Psoas muscle (tissue), 8 donors: Measurements from ENCODE around the gene GPRC5A. TPM values are rescaled to one million over a fixed set of nuclear protein-coding genes. Genes with fewer than 3 reads are reported as not detected.

Experiments used
- ATAC-seq, 4 donors: fragments of 200-7000 bp; cut with Tn5 transposase; one replicate each; pipeline ENCODE4 v1.9.1; 2020; ENCODE audit warnings: moderate library complexity in 3 of 4, mild to moderate bottlenecking in 2 of 4
- DNase-seq, 2 donors: peaks; one replicate each; pipeline ENCODE4 v3.0.0-alpha.2; 2020
- H3K27ac ChIP-seq: fragments of 200-600 bp; one replicate; pipeline ENCODE4 v1.8.0; 2022
- H3K27me3 ChIP-seq, 3 donors: fragments of 200-600 bp in 1 of 3; one replicate each; pipeline versions ENCODE4 v1.6.1 to v1.8.0; 2013 to 2022; ENCODE audit warnings: low read length in 2 of 3, mild to moderate bottlenecking in 2 of 3, moderate library complexity in 1 of 3; ENCODE audit not compliant: insufficient read depth in 3 of 3
- H3K36me3 ChIP-seq, 2 donors: fragments of 200-600 bp in 1 of 2; one replicate each; pipeline versions ENCODE4 v1.6.1 to v1.8.0; 2013 to 2022; ENCODE audit warnings: low read depth in 1 of 2, mild to moderate bottlenecking in 1 of 2, moderate library complexity in 1 of 2; ENCODE audit not compliant: insufficient read depth in 1 of 2
- H3K4me1 ChIP-seq: fragments of 200-600 bp; one replicate; pipeline ENCODE4 v1.8.0; 2022
- H3K4me3 ChIP-seq: fragments of 200-600 bp; one replicate; pipeline ENCODE4 v1.8.0; 2022; ENCODE audit warnings: mild to moderate bottlenecking
- H3K9me3 ChIP-seq: fragments of 200-600 bp; one replicate; pipeline ENCODE4 v1.8.0; 2022
- CTCF ChIP-seq: fragments of 200-600 bp; IDR thresholded peaks from one replicate; pipeline ENCODE4 v1.8.0; 2022; ENCODE audit warnings: antibody characterized with exemption
- WGBS, 3 donors: extraction: QIAGEN DNeasy Blood & Tissue Kit; methylation state at CpG; one replicate each; pipeline versions ENCODE4 v1.1.6 to v1.1.7; 2013; 5-methylcytosine and 5-hydroxymethylcytosine counted together
- intact Hi-C, 2 donors: fragments of 100-400 bp; cut with DNase I; formaldehyde crosslinking; loops; one replicate each; pipeline versions ENCODE4 v1.11.0 to v1.14.2; 2022
- polyA plus RNA-seq, 3 donors: library from polyadenylated mRNA; stranded (reverse); fragments of 200-250 nt; gene quantifications; one replicate each; pipeline ENCODE4 v1.2.3, GENCODE V29; 2013
- total RNA-seq, 4 donors: library from RNA; stranded (reverse); fragmentation: NEBNext Ultra II Directional in 2 of 4; extraction: Animal tissue kit (Norgen Biotek cat#: 25700) in 2 of 4; gene quantifications; one replicate each; pipeline versions ENCODE4 v1.2.1 to v1.2.4, GENCODE V29; 2021 to 2023
- donor health status: healthy with polysubstance abuse.
- donor health status: DM: no; HTN: no; CAD: no; lungs with moderate emphysema.
- donor health status: Bipolar disorder and iron deficiency.
- donor health status: healthy.
- donor health status: DM: yes; HTN: yes; CAD: no.
- donor health status: DM: no; HTN: no; CAD: no.
- donor health status: DM: no; HTN: no; CAD: no.
- donor health status: DM: yes; HTN: yes; CAD: no.

The GPRC5A gene
- total and polyA plus RNA-seq, 7 donors = 0.09 to 0.99 (median 0.28) TPM

DNA sequence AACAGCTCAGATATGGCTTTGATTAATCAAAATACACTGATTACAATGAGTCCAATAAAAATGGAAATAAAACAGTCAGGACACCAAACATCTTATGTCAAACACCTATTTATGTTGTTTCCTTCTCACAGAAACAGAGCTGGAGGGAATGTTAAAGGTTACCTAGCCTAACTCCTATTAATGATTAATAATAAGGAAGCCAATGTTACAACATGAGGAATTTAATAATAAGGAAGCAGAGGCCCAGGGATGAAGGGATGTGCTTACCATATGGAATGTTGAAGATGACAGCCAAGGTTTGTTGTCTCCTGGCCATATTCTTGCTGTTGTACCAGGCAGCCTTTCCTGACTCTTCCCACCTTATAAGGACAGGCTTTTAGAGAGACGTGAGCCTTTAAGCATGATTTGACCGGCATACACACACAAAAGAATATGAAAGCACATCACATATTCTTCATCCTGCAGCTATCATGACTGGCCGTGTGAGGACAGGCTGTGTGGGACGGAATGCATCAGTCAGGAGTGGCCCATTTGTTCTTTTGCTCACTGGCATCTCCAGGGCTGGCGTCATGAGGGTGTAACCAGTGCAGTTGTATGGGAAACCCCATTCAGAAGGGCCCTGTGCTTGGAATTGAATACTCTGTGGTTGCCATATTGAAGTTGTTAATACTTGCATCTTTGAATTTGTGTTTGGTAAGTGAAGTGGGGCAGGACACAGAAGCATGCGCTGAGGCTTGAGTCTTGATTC is 63.7 kb downstream of the GPRC5A start:
- intact Hi-C loops = no loop called here
- Histone ChIP-seq H3K27me3 (no peaks in the 10 kb centered on the region), H3K4me1 (no peaks in the 10 kb centered on the region), H3K36me3 (no peaks in the 10 kb centered on the region), H3K27ac (no peak overlapping the region), H3K4me3 (no peak overlapping the region), H3K9me3 (no peaks in the 10 kb centered on the region)
- ATAC-seq = no peak
- WGBS, 3 donors = 86 to 90% (median 87%) methylated on average over 6 of the region's 6 CpGs
- no peak for DNase-seq
- TF ChIP-seq CTCF = no peak

DNA sequence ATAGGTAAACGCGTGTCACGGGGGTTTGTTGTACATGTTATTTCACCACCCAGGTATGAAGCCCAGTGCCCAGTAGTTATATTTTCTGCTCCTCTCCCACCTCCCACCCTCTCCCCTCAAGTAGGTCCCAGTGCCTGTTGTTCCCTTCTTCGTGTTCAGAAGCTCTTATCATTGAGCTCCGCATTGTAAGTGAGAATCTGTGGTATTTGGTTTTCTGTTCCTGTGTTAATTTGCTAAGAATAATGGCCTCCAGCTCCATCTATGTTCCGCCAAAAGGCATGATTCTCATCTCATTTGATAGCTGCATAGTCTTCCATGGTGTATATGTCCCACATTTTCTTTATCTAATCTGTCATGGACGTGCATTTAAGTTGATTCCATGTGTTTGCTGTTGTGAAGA is 67.5 kb downstream of the GPRC5A start:
- DNase-seq (no peak), ATAC-seq (no peak)
- Histone ChIP-seq H3K36me3 (no peaks in the 10 kb centered on the region), H3K4me3 (no peak overlapping the region), H3K4me1 (no peaks in the 10 kb centered on the region), H3K27ac (no peak overlapping the region), H3K9me3 (no peaks in the 10 kb centered on the region), H3K27me3 (no peaks in the 10 kb centered on the region)
- intact Hi-C loops = no loop called here
- WGBS, 3 donors = 73 to 85% (median 76%) methylated on average over 7 of the region's 7 CpGs
- TF ChIP-seq CTCF = no peak

GRCh38 chr12:12960639-12961209 is 69.4 kb downstream of the GPRC5A start:
- no peak for DNase-seq
- no peak overlapping the region for H3K4me3 ChIP-seq
- no peaks in the 10 kb centered on the region for H3K9me3 ChIP-seq
- no peaks in the 10 kb centered on the region for H3K4me1 ChIP-seq
- 46 to 53% (median 49%) methylated on average over 5 of the region's 5 CpGs for WGBS, 3 donors
- intact Hi-C loops = no loop called here
- no peak for TF ChIP-seq CTCF
- H3K36me3 ChIP-seq = no peaks in the 10 kb centered on the region
- no peak overlapping the region for H3K27ac ChIP-seq
- no peaks in the 10 kb centered on the region for H3K27me3 ChIP-seq
- no peak for ATAC-seq

- no peaks in the 10 kb centered on the region for H3K27me3 ChIP-seq
- intact Hi-C loops = no loop called here
- H3K36me3 ChIP-seq = peaks cover 0 to 15% of the 10 kb centered on the region in 2 donors
- DNase-seq = no peak
- no peak for ATAC-seq
- no peak overlapping the region for H3K27ac ChIP-seq
- no peak for TF ChIP-seq CTCF
- no peak overlapping the region for H3K4me3 ChIP-seq
- no peaks in the 10 kb centered on the region for H3K4me1 ChIP-seq
- H3K9me3 ChIP-seq = no peaks in the 10 kb centered on the region
- 93 to 99% (median 93%) methylated on average over 4 of the region's 4 CpGs for WGBS, 3 donors
Measured at GRCh38 chr12:12964255-12964654, 72.9 kb downstream of the GPRC5A start.

GRCh38 chr12:12965836-12966235 is 74.5 kb downstream of the GPRC5A start:
- no peak overlapping the region for H3K4me3 ChIP-seq
- WGBS, 3 donors = 67 to 71% (median 68%) methylated on average over 4 of the region's 4 CpGs

More at GRCh38 chr12:12965836-12966235, 74.5 kb downstream of the GPRC5A start:
- H3K4me1 ChIP-seq = no peaks in the 10 kb centered on the region
- intact Hi-C loops = no loop called here
- no peaks in the 10 kb centered on the region for H3K27me3 ChIP-seq
- no peak for DNase-seq
- no peaks in the 10 kb centered on the region for H3K9me3 ChIP-seq
- TF ChIP-seq CTCF = no peak
- H3K36me3 ChIP-seq = peaks cover 0 to 21% of the 10 kb centered on the region in 2 donors
- H3K27ac ChIP-seq = no peak overlapping the region
- ATAC-seq = no peak
